ENCODE data around the gene EIF5AL1.

Gene EIF5AL1

DNA sequence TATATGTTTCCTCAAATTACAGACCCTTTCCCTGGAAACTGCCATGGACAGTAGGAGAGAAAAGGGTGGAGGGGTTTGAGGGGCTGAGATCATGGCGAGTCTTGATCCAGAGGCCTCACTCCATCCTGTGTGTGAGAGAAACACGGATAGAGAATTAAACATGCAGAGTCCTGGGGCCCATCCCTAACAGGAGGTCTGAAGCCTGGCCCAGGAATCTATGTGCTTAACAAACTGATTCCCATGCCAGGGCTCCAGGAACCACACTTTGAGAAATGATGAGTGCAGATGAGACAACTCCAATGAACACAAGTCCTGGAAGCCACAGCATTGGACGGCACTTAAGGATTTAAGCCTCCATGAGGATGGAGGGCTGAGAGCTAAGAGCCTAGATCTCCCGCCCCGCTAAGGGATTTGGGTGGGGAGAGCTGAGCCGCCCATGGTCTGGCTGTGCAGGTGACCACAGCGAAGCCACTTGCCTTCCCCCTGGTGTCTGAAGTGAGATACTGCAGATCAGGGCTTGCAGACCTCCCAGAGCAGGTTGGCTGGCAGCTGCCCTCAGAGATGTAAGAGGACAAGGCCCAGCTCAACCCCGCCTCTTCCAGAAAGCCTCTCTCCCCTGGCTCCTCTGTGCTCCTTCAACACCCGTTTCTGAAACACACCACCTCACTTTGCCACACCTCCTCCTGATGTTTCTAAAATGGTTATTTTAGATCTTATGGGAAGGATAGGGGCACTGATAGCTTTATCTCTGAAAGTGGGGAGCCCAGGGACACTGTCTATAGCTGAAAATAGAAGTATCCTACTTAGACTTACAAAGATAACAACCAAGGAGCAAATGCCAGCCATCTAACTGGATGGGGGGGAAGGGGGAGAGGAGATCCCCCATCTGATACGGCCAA lies 24.8 kb upstream of the EIF5AL1 start:
- ATAC-seq (ENCODE audit: insufficient read depth, low read depth) (peak; percentile 35; the same call in 1 of the 3 replicates), DNase-seq (peak; percentile 23)
- Histone ChIP-seq H3K36me3 (ENCODE audit: insufficient read depth, low read length) (no peaks in the 10 kb centered on the region), H4K20me1 (ENCODE audit: insufficient read depth, low read length) (no peaks in the 10 kb centered on the region), H3K9ac (ENCODE audit: low read depth, low read length) (no peak overlapping the region), H3K27me3 (ENCODE audit: insufficient read depth, low read length, poor library complexity) (peaks cover 32% of the 10 kb centered on the region), H3K4me3 (ENCODE audit: low read depth in 1 of 2, low read length in 2 of 2) (no peak overlapping the region), H3K4me1 (ENCODE audit: insufficient read depth, low read length) (no peaks in the 10 kb centered on the region), H2AFZ (ENCODE audit: low read depth, low read length) (no peak overlapping the region), H3K27ac (ENCODE audit: low read length) (no peak overlapping the region), H3K9me3 (ENCODE audit: insufficient read depth, low read length, severe bottlenecking) (no peaks in the 10 kb centered on the region), H3K79me2 (ENCODE audit: insufficient read depth, low read length) (no peaks in the 10 kb centered on the region), H3K4me2 (ENCODE audit: insufficient read depth, low read length) (no peak overlapping the region)
- TF ChIP-seq EZH2 (IDR thresholded peaks at IDR 0.05; ENCODE audit: borderline replicate concordance, low read depth, low read length, severe bottlenecking) (no peak), CTCF (IDR thresholded peaks at IDR 0.05; ENCODE audit: borderline replicate concordance, extremely low read depth, low read length, poor library complexity, severe bottlenecking) (peak; percentile 63)

DNA sequence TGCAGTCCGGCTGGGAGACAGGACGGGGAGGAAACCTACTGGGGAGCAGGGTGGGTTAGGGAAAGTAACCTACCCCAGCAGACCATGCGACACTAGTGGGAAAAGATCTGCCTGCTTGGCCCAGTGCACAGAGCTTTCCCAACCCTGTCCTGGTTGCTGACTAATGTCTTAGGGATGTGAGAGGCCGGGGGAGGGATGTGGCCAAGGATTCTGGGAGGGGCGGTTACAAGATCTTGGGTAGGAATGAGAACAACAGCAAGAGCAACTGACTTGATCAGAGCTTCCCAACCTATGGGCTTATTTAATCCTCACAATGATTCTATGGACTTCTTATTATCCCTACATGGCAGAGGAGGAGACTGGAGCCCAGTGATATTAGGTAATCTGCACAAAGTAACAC lies 24.0 kb upstream of the EIF5AL1 start:
- no peak overlapping the region for H3K4me2 ChIP-seq (ENCODE audit: insufficient read depth, low read length)
- H3K79me2 ChIP-seq (ENCODE audit: insufficient read depth, low read length), result no peaks in the 10 kb centered on the region
- no peaks in the 10 kb centered on the region for H3K36me3 ChIP-seq (ENCODE audit: insufficient read depth, low read length)
- no peak for TF ChIP-seq CTCF (IDR thresholded peaks at IDR 0.05; ENCODE audit: borderline replicate concordance, extremely low read depth, low read length, poor library complexity, severe bottlenecking)
- no peak for TF ChIP-seq EZH2 (IDR thresholded peaks at IDR 0.05; ENCODE audit: borderline replicate concordance, low read depth, low read length, severe bottlenecking)
- H3K27me3 ChIP-seq (ENCODE audit: insufficient read depth, low read length, poor library complexity), result peaks cover 32% of the 10 kb centered on the region
- no peak overlapping the region for H2AFZ ChIP-seq (ENCODE audit: low read depth, low read length)
- no peak overlapping the region for H3K27ac ChIP-seq (ENCODE audit: low read length)
- no peaks in the 10 kb centered on the region for H3K4me1 ChIP-seq (ENCODE audit: insufficient read depth, low read length)
- H4K20me1 ChIP-seq (ENCODE audit: insufficient read depth, low read length), result no peaks in the 10 kb centered on the region
- DNase-seq (no peak), ATAC-seq (ENCODE audit: insufficient read depth, low read depth) (no peak)
- H3K9me3 ChIP-seq (ENCODE audit: insufficient read depth, low read length, severe bottlenecking), result no peaks in the 10 kb centered on the region
- no peak overlapping the region for H3K4me3 ChIP-seq (ENCODE audit: low read depth in 1 of 2, low read length in 2 of 2)
- no peak overlapping the region for H3K9ac ChIP-seq (ENCODE audit: low read depth, low read length)

- Histone ChIP-seq H3K9me3 (ENCODE audit: insufficient read depth, low read length, severe bottlenecking) (no peaks in the 10 kb centered on the region), H3K79me2 (ENCODE audit: insufficient read depth, low read length) (no peaks in the 10 kb centered on the region), H3K27me3 (ENCODE audit: insufficient read depth, low read length, poor library complexity) (peaks cover 29% of the 10 kb centered on the region), H3K27ac (ENCODE audit: low read length) (no peak overlapping the region), H3K4me2 (ENCODE audit: insufficient read depth, low read length) (no peak overlapping the region), H3K4me3 (ENCODE audit: low read depth in 1 of 2, low read length in 2 of 2) (no peak overlapping the region), H4K20me1 (ENCODE audit: insufficient read depth, low read length) (no peaks in the 10 kb centered on the region), H2AFZ (ENCODE audit: low read depth, low read length) (no peak overlapping the region), H3K4me1 (ENCODE audit: insufficient read depth, low read length) (no peaks in the 10 kb centered on the region), H3K9ac (ENCODE audit: low read depth, low read length) (no peak overlapping the region), H3K36me3 (ENCODE audit: insufficient read depth, low read length) (no peaks in the 10 kb centered on the region)
- DNase-seq (no peak), ATAC-seq (ENCODE audit: insufficient read depth, low read depth) (no peak)
- TF ChIP-seq CTCF (IDR thresholded peaks at IDR 0.05; ENCODE audit: borderline replicate concordance, extremely low read depth, low read length, poor library complexity, severe bottlenecking) (no peak), EZH2 (IDR thresholded peaks at IDR 0.05; ENCODE audit: borderline replicate concordance, low read depth, low read length, severe bottlenecking) (no peak)
Observed at GRCh38 chr10:79488870-79489269, 23.5 kb upstream of the EIF5AL1 start.

Data from DND-41 (cell line).